ENCODE measurements around the gene HGFAC. TPM values are rescaled to one million over a fixed set of nuclear protein-coding genes. Genes with fewer than 3 reads are reported as not detected.

HGFAC gene
- total and polyA plus RNA-seq, 2 of the 13 experiments (the other 11 are each of a cell fraction or from before 2014, with no cell fraction given): 8.5 to 63.6 TPM

GRCh38 chr4:3436798-3437581, 4.8 kb upstream of the HGFAC start (continued):
- TF ChIP-seq ATF6 (CRISPR knock-in tag; conservative IDR thresholded peaks at IDR 0.05) (no peak), ZFP37 (CRISPR knock-in tag; IDR thresholded peaks at IDR 0.05; ENCODE audit: borderline replicate concordance) (no peak), ATF2 (CRISPR knock-in tag; IDR thresholded peaks at IDR 0.05) (no peak), PPARG (CRISPR knock-in tag; conservative IDR thresholded peaks at IDR 0.05) (no peak), RNF219 (CRISPR knock-in tag; IDR thresholded peaks at IDR 0.05) (no peak)

GRCh38 chr4:3437582-3437936, 4.2 kb upstream of the HGFAC start:
- ChIA-PET POLR2A (no interaction called here), CTCF (ENCODE audit: low intra/inter-chr PET ratio, low total read pairs) (no interaction called here)
- no peak overlapping the region for H3K9ac ChIP-seq (ENCODE audit: insufficient read depth, low read depth, low read length)
- no peak for ATAC-seq
- no peaks in the 10 kb centered on the region for H3K79me2 ChIP-seq (ENCODE audit: insufficient read depth, low read length)
- H3K4me2 ChIP-seq (ENCODE audit: low read depth, low read length): no peak overlapping the region
- no peak overlapping the region for H3K4me3 ChIP-seq (replicated peaks in 1 of 3; ENCODE audit: insufficient read depth in 1 of 3, low read depth in 2 of 3, low read length in 3 of 3)
- no peak overlapping the region for H3K27ac ChIP-seq (ENCODE audit: extremely low read length, insufficient read depth, low read length)
- intact Hi-C loops (cut with micrococcal nuclease; ENCODE audit: unreplicated experiment): no loop called here
- no TSS peak for BruUV-seq (replicated peaks)
- peak; percentile 12 for TF ChIP-seq AGO1 (IDR thresholded peaks at IDR 0.05; ENCODE audit: low read depth, low read length, poor library complexity, severe bottlenecking)
- TF ChIP-seq NFE2L1 (CRISPR knock-in tag; IDR thresholded peaks at IDR 0.05; ENCODE audit: borderline replicate concordance): no peak
- H3K4me1 ChIP-seq (ENCODE audit: insufficient read depth, low read length): peaks cover 43% of the 10 kb centered on the region
- H3K27me3 ChIP-seq (ENCODE audit: control insufficient read depth in 1 of 2, insufficient read depth in 2 of 2, low read length in 2 of 2): no peaks in the 10 kb centered on the region
- H2AFZ ChIP-seq (ENCODE audit: low read length): no peak overlapping the region
- 90% methylated on average over 8 of the region's 9 CpGs for WGBS (ENCODE audit: low lambda C conversion rate)
- no peak for DNase-seq (ENCODE audit: low spot score)
- H3K36me3 ChIP-seq (replicated peaks in 1 of 2; ENCODE audit: control insufficient read depth in 1 of 2, insufficient read depth in 2 of 2, low read length in 2 of 2): no peaks in the 10 kb centered on the region; a peak in 1 of 5 replicates
- FAIRE-seq: no peak
- no peaks in the 10 kb centered on the region for H4K20me1 ChIP-seq (ENCODE audit: insufficient read depth, low read length)
- no peaks in the 10 kb centered on the region for H3K9me3 ChIP-seq (ENCODE audit: low read length)
- in situ Hi-C loops (cut with HindIII; ENCODE audit: extremely low pct_ligation_motif_present, low pct_unique_long_range_greater_than_20kb): no loop called here

Data from HepG2 (cell line).